GM13976 (cell line): ENCODE results near the gene PRKG1.

Experiments
- DNase-seq: peaks from one replicate; pipeline ENCODE4 v3.0.0; 2012; ENCODE audit warnings: low spot score
- in situ Hi-C: fragments of 300-500 bp; cut with MboI; formaldehyde crosslinking; loops from one replicate; pipeline ENCODE4 v1.12.0; 2022; ENCODE audit warnings: low sequenced_read_pairs, mixed read lengths, inconsistent platforms; ENCODE audit not compliant: unreplicated experiment
- TF ChIP-seq, protein P1 (sequence below): IDR thresholded peaks from 2 replicates; pipeline ENCODE4 v1.5.1; 2012; ENCODE audit warnings: borderline replicate concordance, mild to moderate bottlenecking; ENCODE audit not compliant: insufficient read depth; ENCODE audit errors: extremely low read depth, missing control alignments, control extremely low read depth

PRKG1 gene

DNA sequence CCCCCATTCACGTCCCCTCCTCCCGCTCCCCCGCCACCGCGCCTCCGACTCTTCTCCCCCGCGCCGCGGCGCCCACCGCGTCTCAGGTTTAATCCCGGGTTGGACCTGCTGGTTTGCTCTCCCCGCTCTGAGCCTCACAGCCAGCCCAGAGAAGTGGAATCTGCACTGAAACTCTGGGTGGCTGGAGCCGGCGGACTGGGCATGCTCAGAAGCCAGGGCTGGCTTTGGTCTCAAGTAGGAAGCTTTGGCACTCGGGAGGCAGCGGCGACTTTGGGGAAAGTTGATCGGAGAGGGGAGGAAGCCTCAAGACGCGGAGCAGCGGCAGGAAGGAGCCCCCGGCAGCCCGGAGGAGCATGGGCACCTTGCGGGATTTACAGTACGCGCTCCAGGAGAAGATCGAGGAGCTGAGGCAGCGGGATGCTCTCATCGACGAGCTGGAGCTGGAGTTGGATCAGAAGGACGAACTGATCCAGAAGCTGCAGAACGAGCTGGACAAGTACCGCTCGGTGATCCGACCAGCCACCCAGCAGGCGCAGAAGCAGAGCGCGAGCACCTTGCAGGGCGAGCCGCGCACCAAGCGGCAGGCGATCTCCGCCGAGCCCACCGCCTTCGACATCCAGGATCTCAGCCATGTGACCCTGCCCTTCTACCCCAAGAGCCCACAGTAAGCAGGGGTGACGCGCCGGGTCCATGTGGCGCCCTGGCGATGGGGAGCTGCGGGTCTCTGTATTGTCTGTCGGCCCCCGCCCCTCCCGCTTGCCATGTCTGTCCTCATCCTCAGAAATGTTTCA, at the start of gene PRKG1:
Gene PRKG1 (plus strand): TSS at position 250 of the 791 bp plus-strand sequence.
- in situ Hi-C loops = no loop called here
- TF ChIP-seq, protein P1, sequence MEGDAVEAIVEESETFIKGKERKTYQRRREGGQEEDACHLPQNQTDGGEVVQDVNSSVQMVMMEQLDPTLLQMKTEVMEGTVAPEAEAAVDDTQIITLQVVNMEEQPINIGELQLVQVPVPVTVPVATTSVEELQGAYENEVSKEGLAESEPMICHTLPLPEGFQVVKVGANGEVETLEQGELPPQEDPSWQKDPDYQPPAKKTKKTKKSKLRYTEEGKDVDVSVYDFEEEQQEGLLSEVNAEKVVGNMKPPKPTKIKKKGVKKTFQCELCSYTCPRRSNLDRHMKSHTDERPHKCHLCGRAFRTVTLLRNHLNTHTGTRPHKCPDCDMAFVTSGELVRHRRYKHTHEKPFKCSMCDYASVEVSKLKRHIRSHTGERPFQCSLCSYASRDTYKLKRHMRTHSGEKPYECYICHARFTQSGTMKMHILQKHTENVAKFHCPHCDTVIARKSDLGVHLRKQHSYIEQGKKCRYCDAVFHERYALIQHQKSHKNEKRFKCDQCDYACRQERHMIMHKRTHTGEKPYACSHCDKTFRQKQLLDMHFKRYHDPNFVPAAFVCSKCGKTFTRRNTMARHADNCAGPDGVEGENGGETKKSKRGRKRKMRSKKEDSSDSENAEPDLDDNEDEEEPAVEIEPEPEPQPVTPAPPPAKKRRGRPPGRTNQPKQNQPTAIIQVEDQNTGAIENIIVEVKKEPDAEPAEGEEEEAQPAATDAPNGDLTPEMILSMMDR = no peak
- DNase-seq = peak; percentile 38

DNA sequence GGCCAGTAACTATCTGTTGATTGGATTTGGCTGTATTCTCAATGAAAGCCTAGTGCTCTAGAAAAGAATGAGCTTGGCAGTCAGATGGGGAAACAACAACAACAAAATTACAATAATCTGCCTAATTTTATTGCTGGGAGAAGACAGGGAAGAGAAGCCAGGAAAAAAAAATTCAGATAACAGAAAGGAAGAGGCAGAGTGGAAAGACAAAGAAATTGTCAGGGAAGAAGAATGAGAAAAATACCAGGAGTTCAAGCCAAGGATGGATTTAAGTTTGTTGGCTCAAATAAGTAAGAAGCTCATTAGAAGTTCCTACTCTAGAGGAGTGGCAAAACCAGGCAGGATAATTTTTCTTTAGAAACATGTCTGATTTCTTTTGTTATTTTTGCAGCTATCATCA, 45.9 kb upstream of the PRKG1 start:
- no peak for DNase-seq
- in situ Hi-C loops = no loop called here
- TF ChIP-seq, protein P1 = no peak

DNA sequence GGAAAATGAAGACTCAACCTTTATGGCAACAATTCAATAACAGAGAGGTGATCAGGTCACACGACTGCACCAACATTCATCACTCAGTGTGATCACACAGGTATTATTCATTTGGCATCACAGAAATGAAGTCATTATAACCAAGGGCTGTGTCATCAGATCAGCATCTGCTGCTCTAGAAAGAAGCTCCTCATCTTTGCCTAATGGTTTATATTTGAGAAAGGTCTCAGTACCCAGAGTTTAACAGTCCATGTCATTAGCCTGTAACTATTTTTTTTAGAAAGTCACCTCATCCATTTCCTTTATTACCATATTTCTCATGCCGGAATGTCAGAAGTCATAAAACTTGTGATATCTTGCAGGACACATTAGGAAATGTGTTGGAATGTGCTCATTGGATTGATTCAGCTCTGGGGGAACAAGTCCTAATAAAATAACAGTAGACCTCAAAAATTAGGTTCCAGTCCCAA, 45.1 kb upstream of the PRKG1 start:
- TF ChIP-seq, protein P1 = no peak
- DNase-seq = no peak

GRCh38 chr10:51030480-51030879, 43.8 kb upstream of the PRKG1 start:
- TF ChIP-seq, protein P1 = no peak
- in situ Hi-C loops = no loop called here
- no peak for DNase-seq

More for the DNA sequence above, 45.1 kb upstream of the PRKG1 start:
- in situ Hi-C loops = no loop called here

GRCh38 chr10:51031950-51032349, 42.3 kb upstream of the PRKG1 start:
- no peak for DNase-seq
- TF ChIP-seq, protein P1 = no peak
- in situ Hi-C loops = no loop called here

GRCh38 chr10:51034769-51035168, 39.5 kb upstream of the PRKG1 start:
- in situ Hi-C loops = no loop called here
- TF ChIP-seq, protein P1 = no peak
- DNase-seq = no peak
